AG09309 (cell line): ENCODE measurements around the gene STAB1.

ENCODE experiments used
- DNase-seq: peaks from one replicate; pipeline ENCODE4 v3.0.0-alpha.2; 2010; ENCODE audit warnings: low read depth
- H3K4me3 ChIP-seq: 2 replicates; pipeline ENCODE4 v1.5.1; 2011; ENCODE audit warnings: mild to moderate bottlenecking, low read depth, low read length, moderate library complexity; ENCODE audit not compliant: control insufficient read depth
- CTCF ChIP-seq: IDR thresholded peaks from 2 replicates; pipeline ENCODE4 v1.5.1; 2011; ENCODE audit warnings: mild to moderate bottlenecking, low read depth, low read length, inconsistent platforms; ENCODE audit not compliant: insufficient read depth, control insufficient read depth; ENCODE audit errors: missing control alignments

STAB1 gene

GRCh38 chr3:52494886-52495495 lies at the start of gene STAB1:
TSS of gene STAB1 (plus strand) at chr3:52495338. CDS start at chr3:52495414, 76 bp downstream.
- no peak for TF ChIP-seq CTCF
- no peak within 1 kb of the TSS for H3K4me3 ChIP-seq
- no peak for DNase-seq

- no peak for DNase-seq
- no peak for TF ChIP-seq CTCF
- H3K4me3 ChIP-seq = no peak overlapping the region
Observed at GRCh38 chr3:52446042-52446441, 49.1 kb upstream of the STAB1 start.

DNA sequence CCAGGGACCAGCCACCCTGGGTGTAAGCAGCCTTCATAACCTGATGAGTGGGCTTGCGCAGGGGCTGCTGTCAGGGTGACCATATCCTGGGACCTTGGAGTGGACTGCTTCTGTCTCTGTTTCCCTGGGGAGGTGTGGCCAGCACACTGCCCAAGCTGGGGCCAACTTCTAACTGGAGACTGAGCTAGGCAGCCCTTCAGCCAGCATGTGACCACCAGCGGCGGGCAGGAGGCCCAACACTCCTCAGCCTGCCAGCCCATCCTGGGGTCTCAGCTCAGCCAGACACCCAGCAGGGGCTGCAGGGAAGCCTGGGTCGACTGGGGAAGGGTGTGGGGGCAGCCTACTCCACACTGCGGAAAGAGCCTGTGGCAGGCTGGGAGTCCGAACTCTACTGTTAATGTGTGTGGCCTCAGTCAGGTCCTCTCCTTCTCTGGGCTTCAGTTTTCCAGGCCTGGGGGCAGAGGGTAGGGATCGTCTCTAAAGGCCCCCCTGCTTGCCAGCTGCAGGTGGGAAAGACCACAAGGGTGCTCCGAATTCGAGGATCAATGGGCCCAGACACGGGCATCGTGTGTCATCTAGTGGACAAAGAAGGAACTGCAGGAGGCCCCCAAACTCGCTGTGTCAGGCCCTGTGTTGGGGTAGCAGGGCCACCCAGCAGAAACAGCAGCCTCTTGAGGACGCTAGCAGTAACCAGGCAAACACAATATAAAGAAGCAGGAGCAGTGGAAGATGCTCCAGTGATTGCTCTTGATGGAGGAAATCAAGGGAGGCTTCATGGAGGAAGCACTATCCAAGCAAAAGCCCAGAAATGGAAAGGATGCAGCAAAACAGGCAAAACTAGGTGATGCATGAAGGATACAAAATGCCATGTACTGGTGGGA lies 48.3 kb upstream of the STAB1 start:
- DNase-seq = no peak
- no peak overlapping the region for H3K4me3 ChIP-seq

DNA sequence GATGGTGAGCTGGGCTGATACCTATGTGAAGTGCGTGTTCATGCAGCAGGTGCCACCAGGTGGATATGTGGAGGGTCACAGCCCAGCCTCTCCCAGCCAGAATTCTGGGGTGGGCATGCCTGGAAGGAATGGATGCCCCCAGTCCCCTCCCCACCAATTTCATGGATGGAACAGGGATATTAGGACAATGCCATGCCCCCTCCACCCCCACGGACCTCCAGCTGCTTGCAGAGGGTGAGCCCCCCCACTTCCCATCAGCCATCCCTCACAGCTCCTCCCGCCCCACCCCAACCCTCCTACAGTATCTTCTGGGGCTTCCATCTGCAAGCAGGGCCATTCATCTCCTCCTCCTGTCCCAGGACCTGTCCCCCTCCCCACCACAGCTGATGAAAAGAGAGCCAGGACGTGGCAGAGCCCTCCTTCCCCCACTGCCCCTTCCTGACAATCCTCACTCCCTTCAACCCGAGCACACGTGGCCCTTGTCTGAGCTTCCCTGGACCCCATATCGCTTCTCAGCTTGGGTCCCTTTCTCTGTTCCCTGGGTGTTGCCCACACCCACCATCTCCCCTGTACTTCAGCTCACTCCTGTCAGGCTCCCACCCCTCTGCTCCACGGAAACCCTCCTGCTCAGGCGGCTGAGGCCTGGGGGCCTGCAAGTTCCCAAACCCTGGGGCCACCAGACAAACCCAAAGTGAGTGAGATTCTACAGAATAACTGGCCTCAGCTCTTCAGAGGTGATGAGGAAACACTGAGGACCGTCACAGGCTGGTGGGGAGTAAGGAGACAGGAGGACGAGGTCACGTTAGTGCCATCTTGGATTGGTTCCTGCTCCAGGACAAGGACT lies 47.4 kb upstream of the STAB1 start:
- TF ChIP-seq CTCF = no peak
- no peak for DNase-seq
- H3K4me3 ChIP-seq = no peak overlapping the region

More for the DNA sequence above, 48.3 kb upstream of the STAB1 start:
- TF ChIP-seq CTCF = peak; percentile 99

DNA sequence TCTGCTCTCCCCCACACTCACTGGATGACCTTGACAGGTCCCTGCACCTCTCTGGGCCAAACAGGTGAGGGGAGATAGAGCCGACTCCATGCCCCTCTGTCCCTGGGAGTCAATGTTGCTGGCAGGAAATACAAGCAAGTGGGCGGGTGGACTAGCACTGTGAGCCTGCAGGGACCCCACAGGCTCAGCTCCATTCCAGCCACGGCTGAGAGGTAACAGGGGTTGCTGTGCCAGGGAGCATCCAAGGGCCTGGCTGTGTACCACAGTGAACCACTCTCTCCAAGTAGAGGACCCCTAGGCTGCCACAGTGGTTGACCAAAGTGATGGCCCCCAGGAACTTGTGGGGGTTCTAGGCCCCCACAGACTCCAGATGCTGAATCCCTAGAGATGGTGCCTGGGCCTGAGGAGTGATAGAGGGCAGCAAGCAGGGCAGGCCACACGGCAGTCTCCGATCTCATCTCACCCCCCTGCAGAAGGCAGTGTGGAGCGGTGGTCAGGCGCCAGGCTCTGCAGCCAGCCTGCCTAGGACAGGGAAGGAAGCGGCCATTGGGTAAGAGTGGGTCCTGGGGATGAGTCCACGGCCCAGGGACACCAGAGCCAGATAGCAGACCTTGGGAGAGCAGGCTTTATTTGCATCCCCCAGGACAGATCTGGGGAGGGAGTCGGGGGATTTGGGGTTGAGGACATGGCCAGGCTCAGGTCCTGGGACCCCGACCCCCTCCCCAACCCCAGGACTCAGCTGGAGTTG lies 44.5 kb upstream of the STAB1 start:
- H3K4me3 ChIP-seq = no peak overlapping the region
- no peak for TF ChIP-seq CTCF
- no peak for DNase-seq

- DNase-seq = no peak
- H3K4me3 ChIP-seq = no peak overlapping the region
- no peak for TF ChIP-seq CTCF
Observed at GRCh38 chr3:52451237-52452083, 43.7 kb upstream of the STAB1 start.
